Sciatic nerve (tissue), 2 donors: Measurements from ENCODE around the gene SHROOM3. TPM values are rescaled to one million over a fixed set of nuclear protein-coding genes. Genes with fewer than 3 reads are reported as not detected.
"Not testable (repeated sequence)": the region's sequence is repeated elsewhere in the genome, so short reads cannot be mapped to it uniquely, and the experiment has no call there.

ENCODE experiments used
- ATAC-seq: fragments of 200-7000 bp; cut with Tn5 transposase; one replicate; pipeline ENCODE4 v1.9.1; 2020; ENCODE audit warnings: mild to moderate bottlenecking, moderate library complexity
- DNase-seq: peaks from one replicate; pipeline ENCODE4 v3.0.0-alpha.2; 2020; ENCODE audit warnings: low spot score
- intact Hi-C: fragments of 100-400 bp; cut with DNase I; formaldehyde crosslinking; loops from one replicate; pipeline ENCODE4 v1.14.2; 2022
- total RNA-seq: library from RNA; stranded (reverse); fragmentation: NEBNext Ultra II Directional; extraction: Animal tissue kit (Norgen Biotek cat#: 25700); gene quantifications from one replicate; pipeline ENCODE4 v1.2.1, GENCODE V29; 2021
- donor health status: DM: no; HTN: no; CAD: no.
- donor health status: DM: no; HTN: no; CAD: no.

SHROOM3 gene
- total RNA-seq, 1 donor from 2014 or later: 46.2 TPM

GRCh38 chr4:76441881-76442280 lies 6.9 kb downstream of the SHROOM3 start:
- DNase-seq: no peak
- no peak for ATAC-seq
- intact Hi-C loops: no loop called here

- ATAC-seq (no peak), DNase-seq (no peak)
- intact Hi-C loops: no loop called here
Measured at GRCh38 chr4:76442807-76443206, 7.8 kb downstream of the SHROOM3 start.

GRCh38 chr4:76443376-76443775 lies 8.3 kb downstream of the SHROOM3 start:
- no peak for ATAC-seq
- intact Hi-C loops: no loop called here
- no peak for DNase-seq

GRCh38 chr4:76445911-76446310 lies 10.9 kb downstream of the SHROOM3 start:
- DNase-seq: no peak
- intact Hi-C loops: no loop called here
- no peak for ATAC-seq

GRCh38 chr4:76447393-76447851 lies 12.4 kb downstream of the SHROOM3 start:
- peak; percentile 72 for ATAC-seq
- no peak for DNase-seq
- intact Hi-C loops: no loop called here

- DNase-seq (no peak), ATAC-seq (no peak)
- intact Hi-C loops: no loop called here
Measured at GRCh38 chr4:76448211-76448610, 13.2 kb downstream of the SHROOM3 start.

- intact Hi-C loops: no loop called here
- DNase-seq (no peak), ATAC-seq (peak; percentile 21)
Measured at GRCh38 chr4:76449362-76449767, 14.3 kb downstream of the SHROOM3 start.

- intact Hi-C loops: no loop called here
- DNase-seq (no peak), ATAC-seq (peak; percentile 71)
Measured at GRCh38 chr4:76449833-76450232, 14.8 kb downstream of the SHROOM3 start.

GRCh38 chr4:76453232-76453631 lies 18.2 kb downstream of the SHROOM3 start:
- intact Hi-C loops: no loop called here
- no peak for ATAC-seq

GRCh38 chr4:76454073-76454472 lies 19.0 kb downstream of the SHROOM3 start:
- ATAC-seq, intact Hi-C loops, DNase-seq: not testable (repeated sequence)

More at GRCh38 chr4:76453232-76453631, 18.2 kb downstream of the SHROOM3 start:
- no peak for DNase-seq

- ATAC-seq (no peak), DNase-seq (no peak)
- intact Hi-C loops: no loop called here
Measured at GRCh38 chr4:76457885-76458284, 22.9 kb downstream of the SHROOM3 start.

GRCh38 chr4:76458297-76458696 lies 23.3 kb downstream of the SHROOM3 start:
- ATAC-seq (no peak), DNase-seq (no peak)
- intact Hi-C loops: no loop called here

GRCh38 chr4:76458825-76459224 lies 23.8 kb downstream of the SHROOM3 start:
- no peak for ATAC-seq
- DNase-seq: no peak
- intact Hi-C loops: no loop called here

GRCh38 chr4:76459291-76459723 lies 24.3 kb downstream of the SHROOM3 start:
- intact Hi-C loops: no loop called here
- DNase-seq: no peak
- peak; percentile 57 for ATAC-seq

- intact Hi-C loops: no loop called here
- no peak for ATAC-seq
- no peak for DNase-seq
Measured at GRCh38 chr4:76463568-76463967, 28.5 kb downstream of the SHROOM3 start.

- intact Hi-C loops: no loop called here
- DNase-seq (no peak), ATAC-seq (no peak)
Measured at GRCh38 chr4:76470064-76470463, 35.0 kb downstream of the SHROOM3 start.

GRCh38 chr4:76470532-76470931 lies 35.5 kb downstream of the SHROOM3 start:
- intact Hi-C loops: no loop called here
- DNase-seq (no peak), ATAC-seq (no peak)

- intact Hi-C loops: no loop called here
- ATAC-seq (no peak), DNase-seq (no peak)
Measured at GRCh38 chr4:76476571-76476970, 41.5 kb downstream of the SHROOM3 start.

- ATAC-seq (no peak), DNase-seq (no peak)
- intact Hi-C loops: no loop called here
Measured at GRCh38 chr4:76484654-76485053, 49.6 kb downstream of the SHROOM3 start.

- intact Hi-C loops: no loop called here
- ATAC-seq: no peak
- no peak for DNase-seq
Measured at GRCh38 chr4:76485450-76485849, 50.4 kb downstream of the SHROOM3 start.

GRCh38 chr4:76486588-76487276 lies 51.7 kb downstream of the SHROOM3 start:
- peak; percentile 28 for ATAC-seq
- intact Hi-C loops: no loop called here
- DNase-seq: no peak
